Activated CD4-positive, CD25-positive, alpha-beta regulatory T cell treated with anti-CD3 and anti-CD28 coated beads, Interleukin-2, amount 50 U/mL, for 72 hours (primary cell): ENCODE results near the gene PPP1R12C.
"Not testable (repeated sequence)": the region's sequence is repeated elsewhere in the genome, so short reads cannot be mapped to it uniquely, and the experiment has no call there.

Source experiments
- DNase-seq: peaks from one replicate; pipeline ENCODE4 v3.0.0; 2021

The PPP1R12C gene

DNA sequence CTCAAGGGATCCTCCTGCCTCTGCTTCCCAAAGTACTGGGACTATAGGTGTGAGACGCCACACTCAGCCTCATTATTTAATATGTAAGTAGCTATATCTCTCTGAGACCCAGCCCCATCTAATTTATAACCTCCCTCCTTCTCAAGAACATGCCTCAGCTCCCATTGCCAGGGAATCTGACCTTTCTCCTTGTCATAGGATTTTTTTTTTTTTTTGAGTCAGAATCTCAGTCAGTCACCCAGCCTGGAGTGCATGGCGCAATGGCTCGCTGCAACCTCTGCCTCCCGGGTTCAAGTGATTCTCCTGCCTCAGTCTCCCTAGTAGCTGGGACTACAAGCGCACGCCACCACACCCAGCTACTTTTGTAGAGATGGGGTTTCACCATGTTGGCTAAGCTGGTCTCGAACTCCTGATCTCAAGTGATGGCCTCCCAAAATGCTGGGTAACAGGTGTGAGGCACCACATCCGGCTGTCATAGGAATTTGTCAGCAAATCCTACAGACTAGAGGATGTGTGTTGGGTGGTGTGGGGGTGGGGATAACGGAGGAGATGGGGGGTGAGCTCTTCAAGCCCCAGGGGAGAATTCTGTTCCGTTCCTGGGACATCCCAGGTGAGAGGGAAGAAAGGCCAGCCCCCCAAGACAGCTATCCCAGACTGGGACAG, 46.8 kb downstream of the PPP1R12C start:
- no peak for DNase-seq

DNA sequence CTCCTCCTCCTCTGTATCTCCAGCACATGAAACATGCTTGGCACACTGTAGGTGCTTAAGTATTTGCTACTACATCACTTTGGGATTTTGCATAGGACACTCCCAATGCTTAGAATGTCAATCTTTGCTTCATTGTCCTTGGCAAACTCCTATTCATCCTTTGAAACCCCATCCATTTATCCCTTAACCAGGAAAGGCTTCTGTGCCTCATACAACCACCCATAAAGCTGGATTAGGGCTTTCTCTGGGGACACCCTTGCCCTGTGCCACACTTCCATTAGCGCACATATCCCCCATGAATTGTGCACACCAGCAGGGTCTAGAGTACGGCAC, 47.6 kb downstream of the PPP1R12C start:
- DNase-seq: no peak

- DNase-seq: no peak
These were observed 48.2 kb downstream of the PPP1R12C start for GRCh38 chr19:55068950-55069864.

GRCh38 chr19:55067869-55068268, 49.6 kb downstream of the PPP1R12C start:
- no peak for DNase-seq

DNA sequence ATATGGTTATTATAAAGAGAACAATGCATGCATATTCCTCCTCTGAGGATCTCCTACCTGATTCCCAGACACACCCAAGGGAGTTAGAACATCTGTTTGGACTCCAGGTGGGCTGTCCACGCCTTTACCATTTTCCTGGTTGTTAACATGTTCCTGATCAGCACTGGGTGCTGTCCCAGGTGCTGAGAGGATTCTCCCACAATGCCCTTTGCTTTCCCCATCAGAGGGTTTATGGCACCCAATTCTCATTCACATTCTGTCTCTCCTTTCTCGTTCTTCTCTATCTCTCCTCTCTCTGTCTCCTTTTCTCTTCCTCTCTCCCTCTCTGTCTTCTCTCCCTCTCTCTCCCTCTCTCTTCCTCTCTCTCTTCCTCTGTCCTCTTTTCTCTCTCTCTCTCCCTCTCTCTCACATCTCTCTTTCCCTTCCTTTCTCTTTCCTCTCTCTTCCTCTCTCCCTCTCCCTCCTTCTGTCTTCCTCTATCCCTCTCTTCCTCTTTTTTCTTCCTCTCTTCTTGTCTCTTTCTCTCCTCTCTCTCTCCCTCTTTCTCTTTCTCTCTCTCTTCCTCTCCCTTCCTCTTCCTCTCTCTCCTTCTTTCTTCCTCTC, 51.2 kb downstream of the PPP1R12C start:
- no peak for DNase-seq

DNA sequence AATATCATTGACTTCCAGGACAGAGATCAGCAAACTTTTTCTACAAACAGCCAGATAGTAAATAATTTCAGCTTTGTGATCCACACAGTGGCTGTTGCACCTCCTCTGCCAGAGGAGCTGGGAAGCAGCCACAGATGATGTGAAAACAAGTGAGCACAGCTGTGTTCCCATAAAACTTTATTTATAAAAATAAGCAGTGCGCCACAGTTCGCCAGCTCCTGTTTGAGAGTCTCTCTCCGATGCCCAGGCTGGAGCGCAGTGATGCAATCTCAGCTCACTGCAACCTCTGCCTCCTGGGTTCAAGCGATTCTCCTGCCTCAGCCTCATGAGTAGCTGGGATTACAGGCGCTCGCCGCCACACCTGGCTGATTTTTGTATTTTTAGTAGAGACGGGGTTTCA, 51.9 kb downstream of the PPP1R12C start:
- not testable (repeated sequence) for DNase-seq

DNA sequence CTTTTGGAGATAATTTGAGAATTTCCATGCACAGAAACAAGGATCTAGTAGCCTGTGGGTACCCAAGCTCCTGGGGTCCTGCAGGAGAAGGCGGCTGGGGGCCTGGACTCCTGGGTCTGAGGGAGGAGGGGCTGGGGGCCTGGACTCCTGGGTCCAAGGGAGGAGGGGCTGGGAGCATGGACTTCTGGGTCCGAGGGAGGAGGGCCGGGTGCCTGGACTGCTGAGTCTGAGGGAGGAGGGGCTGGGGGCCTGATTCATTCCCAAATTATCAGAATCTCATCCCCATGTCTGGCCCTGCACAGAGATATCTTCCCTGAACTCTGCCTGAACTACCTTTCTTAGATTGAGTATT, 54.0 kb downstream of the PPP1R12C start:
- DNase-seq: no peak

DNA sequence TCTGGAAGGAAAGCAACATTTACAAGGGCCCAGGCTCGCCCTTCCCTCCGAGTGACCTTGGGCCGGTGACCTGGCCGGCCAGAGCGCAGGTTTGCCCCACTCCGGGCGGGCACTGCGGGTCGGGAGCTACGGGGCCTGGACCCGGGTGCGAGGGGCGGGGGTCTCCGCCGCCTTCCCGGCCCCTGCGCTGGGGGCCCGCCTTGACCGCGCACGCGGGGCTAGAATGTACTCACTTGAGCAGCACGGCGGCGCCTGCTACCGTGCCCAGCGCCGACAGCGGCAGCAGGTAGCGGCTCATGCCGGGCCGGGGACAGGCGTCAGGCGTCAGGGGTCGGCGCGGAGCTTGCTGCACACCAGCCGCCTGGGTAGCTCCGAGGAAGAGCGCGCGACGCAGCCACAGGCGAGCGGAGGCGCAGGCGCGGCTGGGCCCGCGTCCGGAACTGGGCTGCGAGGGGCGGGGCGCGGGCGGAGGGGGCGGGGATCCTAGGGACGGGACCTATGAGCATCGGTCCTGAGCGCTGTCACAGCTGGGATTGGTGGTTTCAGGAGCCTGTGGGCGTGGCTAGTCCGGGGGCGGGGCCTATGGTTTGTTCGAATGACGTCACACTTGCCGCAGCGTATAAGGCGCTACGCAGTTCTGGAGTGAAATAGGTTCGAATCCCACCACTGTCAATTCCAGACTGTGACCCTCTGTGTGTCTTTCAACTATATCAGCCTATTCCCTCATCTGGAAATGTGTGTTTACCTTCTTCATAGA, 54.5 kb downstream of the PPP1R12C start, which contains the start of gene RDH13:
Gene RDH13, minus strand, starts transcription at position 414 of the 757 bp plus-strand sequence. Its CDS starts 116 bp downstream, at position 298.
- DNase-seq: peak; percentile 99

DNA sequence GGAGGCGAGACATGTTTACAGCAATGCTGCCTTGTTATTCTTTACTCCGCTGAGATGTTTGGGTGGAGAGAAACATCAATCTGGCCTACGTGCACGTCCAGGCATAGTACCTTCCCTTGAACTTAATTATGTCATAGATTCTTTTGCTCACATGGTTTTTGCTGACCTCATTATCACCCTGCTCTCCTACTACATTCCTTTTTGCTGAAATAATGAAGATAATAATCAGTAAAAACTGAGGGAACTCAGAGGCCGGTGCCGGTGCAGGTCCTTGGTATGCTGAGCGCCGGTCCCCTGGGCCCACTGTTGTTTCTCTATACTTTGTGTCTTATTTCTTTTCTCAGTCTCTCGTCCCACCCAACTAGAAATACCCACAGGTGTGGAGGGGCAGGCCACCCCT, 57.1 kb downstream of the PPP1R12C start:
- DNase-seq: not testable (repeated sequence)

DNA sequence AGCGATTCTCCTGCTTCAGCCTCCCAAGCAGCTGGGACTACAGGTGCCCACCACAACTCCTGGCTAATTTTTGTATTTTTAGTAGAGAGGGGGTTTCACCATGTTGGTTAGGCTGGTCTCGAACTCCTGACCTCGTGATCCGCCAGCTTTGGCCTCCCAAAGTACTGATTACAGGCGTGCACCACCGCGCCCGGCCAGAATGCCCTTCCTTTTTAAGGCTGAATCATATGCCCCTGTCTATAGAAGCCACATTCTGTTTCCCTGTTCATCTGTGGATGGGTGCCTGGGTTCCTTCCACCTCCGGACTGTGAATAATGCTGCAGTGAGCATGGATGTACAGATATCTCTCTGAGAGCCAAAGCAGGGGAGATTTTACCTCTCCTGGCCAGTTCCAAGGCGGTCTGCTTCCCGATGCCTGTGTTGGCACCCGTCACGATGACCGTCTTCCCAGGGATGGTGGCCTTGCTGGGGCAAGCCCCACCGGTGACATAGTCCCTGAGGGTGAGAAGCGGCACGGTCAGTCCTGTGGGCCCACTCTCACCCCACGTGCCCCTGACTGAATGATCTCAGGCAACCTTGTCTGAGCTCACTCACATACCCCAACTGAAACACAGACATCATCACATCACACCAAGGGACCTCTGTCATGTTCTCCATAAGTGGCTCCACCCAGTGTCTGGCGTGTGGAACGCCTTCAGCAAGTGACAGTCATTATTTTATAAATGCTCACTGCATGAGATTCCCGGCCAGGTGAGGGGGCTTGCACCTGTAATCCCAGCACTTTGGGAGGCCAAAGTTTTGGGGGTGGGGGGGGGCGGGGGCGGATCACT, 58.4 kb downstream of the PPP1R12C start:
- no peak for DNase-seq

GRCh38 chr19:55056827-55057226, 60.6 kb downstream of the PPP1R12C start:
- no peak for DNase-seq

DNA sequence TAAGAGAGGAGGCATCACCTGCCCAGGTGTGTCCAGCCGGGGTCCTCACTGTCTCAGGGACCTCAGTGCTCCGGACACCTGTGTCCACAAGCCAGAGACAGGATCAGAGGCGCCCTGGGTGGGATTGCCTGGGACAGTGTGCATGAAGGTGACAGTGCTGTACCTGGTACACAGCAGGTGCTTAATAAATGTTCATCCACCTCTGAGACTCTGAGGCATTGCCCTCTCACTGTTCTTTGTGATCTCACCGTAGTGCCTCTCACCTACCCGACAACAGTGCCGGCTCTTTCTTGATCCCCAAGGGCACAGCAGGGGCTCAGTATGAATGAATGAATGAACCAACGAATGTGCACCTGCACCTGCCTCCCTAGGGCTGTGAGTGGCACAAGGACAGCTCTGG, 63.7 kb downstream of the PPP1R12C start:
- DNase-seq: no peak

DNA sequence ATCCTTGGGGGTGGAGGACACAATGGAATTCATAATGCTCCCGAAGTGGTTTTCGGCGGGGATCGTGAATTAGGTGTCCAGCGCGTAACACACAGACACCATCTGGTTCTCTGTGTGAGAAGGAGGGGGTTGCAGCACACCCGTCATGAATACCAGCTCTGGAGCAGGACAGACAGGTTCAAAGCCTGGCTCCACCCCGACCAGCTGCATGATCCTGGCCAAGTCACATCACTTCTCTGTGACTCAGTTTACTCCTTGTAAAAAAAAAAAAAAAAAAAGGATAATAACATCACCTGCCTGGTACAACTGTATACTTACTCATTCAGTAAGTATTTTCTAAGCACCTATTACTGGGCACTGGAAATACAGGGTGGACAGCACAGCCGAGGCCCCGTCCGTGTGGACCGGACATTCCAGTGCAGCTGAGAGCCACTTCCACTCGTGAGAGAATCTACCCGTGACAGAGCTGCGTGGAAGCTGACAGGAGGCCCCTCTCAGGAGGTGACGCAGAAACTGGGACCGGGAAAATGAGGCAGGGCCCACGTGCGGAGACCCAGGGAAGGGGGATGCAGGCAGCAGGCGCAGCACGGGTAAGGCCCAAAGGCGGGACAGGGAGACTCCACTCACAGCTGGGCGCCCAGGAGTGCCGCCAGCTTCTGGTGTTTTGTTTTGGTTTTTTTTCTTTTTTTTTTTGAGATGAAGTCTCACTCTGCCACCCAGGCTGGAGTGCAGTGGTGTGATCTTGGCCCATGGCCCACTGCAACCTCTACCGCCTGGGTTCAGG, 66.5 kb downstream of the PPP1R12C start:
- no peak for DNase-seq

DNA sequence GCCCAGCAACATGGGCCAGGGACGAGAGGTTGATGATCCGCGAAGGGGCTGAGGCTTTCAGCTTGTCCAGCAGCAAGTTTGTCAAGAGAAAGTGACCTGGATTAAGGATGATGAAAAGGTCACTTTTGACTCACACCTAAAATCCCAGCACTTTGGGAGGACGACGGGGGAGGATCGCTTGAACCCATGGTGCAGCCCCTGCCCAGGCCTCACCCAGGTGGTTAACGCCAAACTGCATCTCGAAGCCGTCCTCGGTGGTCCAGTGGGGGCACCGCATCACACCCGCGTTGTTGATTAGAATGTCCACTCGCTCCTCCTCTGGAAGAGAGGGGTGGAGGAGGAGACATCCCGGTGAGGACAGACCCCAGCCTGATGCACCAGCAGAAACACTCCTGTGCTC, 69.0 kb downstream of the PPP1R12C start:
- no peak for DNase-seq

DNA sequence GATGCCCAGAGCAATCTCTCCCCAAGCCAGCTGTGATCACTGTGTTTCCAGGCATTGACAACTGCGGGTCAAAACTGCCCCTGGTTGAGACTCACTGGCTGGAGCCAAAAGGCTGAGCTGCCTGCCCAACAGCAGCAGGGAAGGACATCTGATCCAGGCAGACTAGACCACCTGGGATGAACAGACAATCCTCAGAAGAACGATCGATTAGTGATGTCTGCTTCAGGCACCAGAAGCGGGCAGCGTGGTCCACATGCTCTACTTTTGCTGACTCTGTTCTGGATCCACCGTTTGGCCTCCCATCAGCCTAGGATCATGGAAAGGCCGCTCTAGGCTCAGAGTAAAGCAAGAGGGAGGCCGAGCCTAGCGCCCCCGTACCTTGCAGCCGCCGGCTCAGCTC, 69.5 kb downstream of the PPP1R12C start:
- DNase-seq: no peak

- DNase-seq: no peak
These were observed 70.3 kb downstream of the PPP1R12C start for GRCh38 chr19:55046975-55047622.

DNA sequence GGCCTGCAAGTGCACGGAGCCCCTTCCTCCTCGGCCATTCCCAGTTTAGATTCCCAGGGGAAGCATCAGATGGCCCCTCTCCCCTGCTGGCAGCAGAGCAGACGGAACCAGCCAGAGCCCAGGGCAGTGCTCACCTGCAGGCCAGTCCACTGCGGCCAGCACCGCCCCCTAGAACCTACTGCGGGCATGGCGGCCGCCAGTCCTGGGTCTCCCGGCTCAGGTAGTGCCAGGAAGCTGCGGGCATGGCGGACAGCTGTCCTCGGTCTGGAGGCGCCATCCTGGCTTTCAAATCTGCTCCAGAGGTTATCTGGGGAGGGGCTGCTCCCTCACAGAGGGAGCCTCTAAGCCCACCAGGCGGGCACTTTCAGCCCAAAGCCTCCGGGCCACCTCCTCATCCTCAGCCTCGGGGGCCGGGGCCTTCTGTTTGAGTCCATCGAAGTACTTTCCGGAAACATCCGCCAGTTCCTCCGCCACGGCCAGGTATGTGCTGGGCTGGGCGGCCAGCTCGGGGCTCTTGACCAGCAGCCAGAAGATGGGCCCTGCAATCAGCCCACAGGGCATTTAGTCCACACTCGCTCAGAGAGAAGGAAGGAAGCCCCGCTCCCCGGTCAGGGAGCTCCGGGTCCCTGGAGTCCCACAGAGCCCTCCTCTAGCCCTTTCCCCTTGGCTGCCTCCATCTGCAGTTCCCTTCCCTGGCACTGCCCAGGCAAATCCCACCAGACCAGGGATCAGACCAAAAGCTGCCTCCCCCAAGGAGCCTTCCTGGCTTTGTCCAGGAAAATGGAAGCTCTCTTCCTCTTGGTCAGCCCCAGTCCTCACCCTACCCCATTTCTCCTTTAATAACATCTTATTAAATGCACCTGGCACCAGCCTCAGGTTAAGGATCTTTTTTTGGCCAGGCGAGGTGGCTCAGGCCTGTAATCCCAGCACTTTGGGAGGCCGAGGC, 72.4 kb downstream of the PPP1R12C start:
- DNase-seq: no peak

DNA sequence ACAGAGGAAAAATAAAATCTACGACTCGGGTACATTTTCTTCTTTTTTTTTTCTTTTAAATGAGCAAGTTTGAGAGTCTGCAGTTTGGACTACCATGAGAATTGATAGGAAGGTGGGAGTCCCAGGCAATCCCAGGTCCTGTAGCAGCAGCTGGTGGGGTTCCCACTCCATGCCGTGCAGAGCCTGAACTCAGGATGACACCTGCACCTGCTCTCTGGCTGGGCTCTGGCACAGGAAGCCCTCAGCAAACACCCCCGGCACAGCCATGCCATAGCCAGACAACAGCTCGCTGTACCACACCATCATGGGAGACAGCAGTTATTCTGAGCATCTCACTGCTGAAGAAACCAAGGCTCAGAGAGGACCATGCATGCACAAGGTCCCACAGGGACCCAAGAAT, 73.2 kb downstream of the PPP1R12C start:
- no peak for DNase-seq

GRCh38 chr19:55042688-55043087, 74.7 kb downstream of the PPP1R12C start:
- no peak for DNase-seq

- DNase-seq: no peak
These were observed 75.1 kb downstream of the PPP1R12C start for GRCh38 chr19:55042344-55042678.
